Activated CD4-positive, alpha-beta T cell treated with anti-CD3 and anti-CD28 coated beads, Interleukin-2, amount 50 U/mL, for 1 hour (primary cell): ENCODE results near the gene GCKR.
"Not testable (repeated sequence)": the region's sequence is repeated elsewhere in the genome, so short reads cannot be mapped to it uniquely, and the experiment has no call there.

Source experiments
- DNase-seq: peaks from one replicate; pipeline ENCODE4 v3.0.0-alpha.2; 2020

GCKR gene

DNA sequence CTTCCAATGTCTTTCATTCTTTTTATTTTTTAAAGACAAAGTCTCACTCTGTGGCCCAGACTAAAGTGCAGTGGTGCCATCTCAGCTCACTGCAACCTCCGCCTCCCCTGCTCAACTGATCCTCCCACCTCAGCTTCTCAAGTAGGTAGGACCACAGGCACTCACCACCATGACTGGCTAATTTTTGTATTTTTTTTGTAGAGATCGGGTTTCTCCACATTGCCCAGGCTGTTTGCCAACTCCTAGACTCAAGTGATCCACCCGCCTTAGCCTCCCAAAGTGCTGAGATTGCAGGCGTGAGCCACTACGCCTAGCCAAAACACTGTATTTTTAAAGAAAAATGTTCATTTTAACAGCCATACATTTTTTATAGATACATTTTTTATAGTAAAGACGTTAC is 12.7 kb downstream of the GCKR start:
- DNase-seq = no peak

DNA sequence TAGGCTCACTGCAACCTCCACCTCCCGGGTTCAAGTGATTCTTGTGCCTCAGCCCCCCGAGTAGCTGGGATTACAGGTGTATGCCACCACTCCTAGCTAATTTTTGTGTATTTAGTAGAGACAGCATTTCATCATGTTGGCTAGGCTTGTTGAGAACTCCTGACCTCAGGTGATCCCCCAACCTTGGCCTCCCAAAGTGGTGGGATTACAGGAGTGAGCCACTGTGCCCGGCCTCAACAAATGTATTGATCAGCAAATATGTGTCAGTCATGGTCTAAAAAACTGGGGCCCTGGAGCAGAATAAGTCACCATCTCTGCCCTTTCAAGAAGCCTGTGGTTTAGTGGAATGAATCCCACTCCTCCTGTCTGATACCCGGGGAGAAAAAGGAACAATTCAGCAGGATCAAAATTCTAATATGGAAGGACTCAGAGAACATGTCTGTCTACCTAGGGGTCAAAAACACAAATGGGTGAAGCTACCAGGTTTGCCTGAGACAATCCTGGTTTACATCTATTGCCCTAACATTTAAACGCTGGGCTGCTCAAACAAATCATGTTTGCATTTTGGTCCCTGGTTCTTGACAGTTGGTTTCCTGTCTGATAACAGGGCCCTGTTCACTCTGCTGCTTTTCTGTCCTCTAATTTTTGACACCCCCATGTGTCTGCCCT is 21.6 kb downstream of the GCKR start:
- DNase-seq = no peak

GRCh38 chr2:27518782-27519113 is 22.1 kb downstream of the GCKR start:
- DNase-seq = no peak

- no peak for DNase-seq
These were observed 23.7 kb downstream of the GCKR start for GRCh38 chr2:27520316-27520715.

DNA sequence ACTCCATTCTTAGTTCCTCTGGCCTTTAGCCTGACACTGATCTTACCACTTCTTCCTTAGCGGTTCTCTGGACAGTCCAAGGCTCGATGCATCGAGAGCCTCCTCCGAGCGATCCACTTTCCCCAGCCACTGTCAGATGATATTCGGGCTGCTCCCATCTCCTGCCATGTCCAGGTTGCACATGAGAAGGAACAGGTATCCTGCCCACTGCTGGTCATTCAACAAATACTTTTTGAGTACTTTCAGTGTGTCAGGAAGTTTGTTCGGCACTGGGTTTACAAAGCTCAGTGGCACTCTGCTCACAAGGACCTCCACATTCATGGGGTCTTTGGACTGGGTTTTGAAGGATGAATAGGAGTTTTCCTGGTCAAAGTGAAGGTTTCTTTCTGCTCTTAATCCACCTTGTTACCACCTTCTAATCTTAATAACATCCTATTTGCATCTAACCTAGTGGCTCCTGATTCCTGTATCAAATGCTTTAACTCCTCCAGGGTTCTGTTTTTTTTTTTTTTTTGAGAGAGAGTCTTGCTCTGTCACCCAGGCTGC is 25.8 kb downstream of the GCKR start:
- DNase-seq = no peak

- no peak for DNase-seq
These were observed 30.5 kb downstream of the GCKR start for GRCh38 chr2:27527182-27527581.

DNA sequence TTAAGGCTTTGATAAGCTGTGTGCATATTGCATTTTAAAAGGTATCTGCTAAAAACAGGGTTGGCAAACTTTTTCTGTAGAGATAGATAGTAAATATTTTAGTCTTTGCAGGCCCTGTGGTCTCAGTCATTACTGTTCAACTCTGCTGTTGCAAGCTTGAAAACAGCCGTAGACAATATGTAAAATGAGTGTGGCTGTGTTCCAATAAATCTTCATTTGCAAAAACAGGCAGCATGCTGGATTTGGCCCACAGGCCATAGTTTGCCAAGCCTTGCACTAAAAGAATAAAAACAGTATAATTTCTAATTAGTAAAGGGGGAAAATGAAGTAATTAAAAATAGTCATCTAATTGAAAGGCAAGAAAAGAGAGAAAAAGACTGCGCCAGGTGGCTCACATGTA is 35.3 kb downstream of the GCKR start:
- DNase-seq = no peak

GRCh38 chr2:27537287-27537686 is 40.6 kb downstream of the GCKR start:
- DNase-seq = no peak

GRCh38 chr2:27538839-27539450 is 42.3 kb downstream of the GCKR start:
- DNase-seq = not testable (repeated sequence)

DNA sequence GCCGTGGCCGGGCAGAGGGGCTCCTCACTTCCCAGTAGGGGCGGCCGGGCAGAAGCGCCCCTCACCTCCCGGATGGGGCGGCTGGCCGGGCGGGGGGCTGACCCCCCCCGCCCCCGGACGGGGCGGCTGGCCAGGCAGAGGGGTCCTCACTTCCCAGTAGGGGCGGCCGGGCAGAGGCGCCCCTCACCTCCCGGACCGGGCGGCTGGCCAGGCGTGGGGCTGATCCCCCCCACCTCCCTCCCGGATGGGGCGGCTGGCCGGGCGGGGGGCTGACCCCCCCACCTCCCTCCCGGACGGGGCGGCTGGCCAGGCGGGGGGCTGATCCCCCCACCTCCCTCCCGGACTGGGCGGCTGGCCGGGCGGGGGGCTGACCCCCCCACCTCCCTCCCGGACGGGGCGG is 43.0 kb downstream of the GCKR start:
- DNase-seq = not testable (repeated sequence)

DNA sequence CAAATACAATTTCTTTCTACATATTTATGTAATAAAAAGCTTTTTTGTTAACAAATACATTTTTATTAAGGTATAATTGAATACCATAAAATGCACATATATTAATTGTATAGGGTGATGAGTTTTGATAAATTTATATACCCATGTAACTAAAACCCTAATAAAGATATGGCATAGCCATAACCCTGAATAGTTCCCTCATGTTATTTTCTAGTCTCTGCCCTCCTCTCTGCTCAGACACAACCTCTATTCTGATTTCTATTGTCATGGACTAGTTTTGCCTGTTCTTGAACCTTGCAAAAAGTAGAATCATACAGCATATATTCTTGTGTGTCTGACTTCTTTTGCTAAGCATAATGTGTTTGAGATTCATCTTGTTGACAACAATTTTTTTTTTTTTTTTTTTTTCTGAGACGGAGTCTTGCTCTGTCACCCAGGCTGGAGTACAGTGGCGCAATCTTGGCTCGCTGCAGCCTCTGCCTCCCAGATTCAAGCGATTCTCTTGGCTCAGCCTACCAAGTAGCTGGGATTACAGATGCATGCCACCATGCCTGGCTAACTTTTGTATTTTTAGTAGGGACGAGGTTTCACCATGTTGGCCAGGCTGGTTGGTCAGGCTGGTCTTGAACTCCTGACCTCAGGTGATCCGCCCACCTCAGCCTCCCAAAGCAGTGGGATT is 47.6 kb downstream of the GCKR start:
- DNase-seq = no peak

DNA sequence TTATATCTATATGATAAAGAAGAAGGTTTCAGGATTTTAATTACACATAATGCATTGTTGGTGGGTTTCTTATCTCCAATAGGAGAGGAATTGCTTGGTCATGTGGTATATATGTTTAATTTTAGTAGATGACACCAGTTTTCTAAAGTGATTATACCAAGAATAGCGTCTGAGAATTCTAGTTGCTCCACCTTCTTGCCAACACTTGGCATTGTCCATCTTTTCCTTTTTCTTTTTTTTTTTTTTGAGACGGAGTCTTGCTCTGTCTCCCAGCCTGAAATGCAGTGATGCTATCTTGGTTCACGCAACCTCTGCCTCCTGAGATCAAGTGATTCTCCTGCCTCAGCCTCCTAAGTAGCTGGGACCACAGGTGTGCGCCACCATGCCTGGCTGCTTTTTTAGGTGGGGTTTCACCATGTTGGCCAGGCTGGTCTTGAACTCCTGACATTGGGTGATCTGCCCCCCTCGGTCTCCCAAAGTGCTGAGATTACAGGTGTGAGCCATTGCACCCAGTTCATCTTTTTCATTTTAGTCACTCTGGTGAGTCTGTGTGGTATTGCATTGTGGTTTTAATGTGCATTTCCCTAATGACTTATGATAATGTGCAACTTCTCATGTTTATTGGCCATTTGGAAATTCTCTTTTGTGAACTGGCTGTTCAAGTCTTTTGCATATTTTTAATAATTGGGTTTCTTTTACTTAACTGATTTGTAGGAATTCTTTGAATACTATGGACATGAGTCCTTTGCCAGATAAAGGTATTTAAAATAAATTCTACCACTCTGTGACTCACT is 48.9 kb downstream of the GCKR start:
- no peak for DNase-seq

DNA sequence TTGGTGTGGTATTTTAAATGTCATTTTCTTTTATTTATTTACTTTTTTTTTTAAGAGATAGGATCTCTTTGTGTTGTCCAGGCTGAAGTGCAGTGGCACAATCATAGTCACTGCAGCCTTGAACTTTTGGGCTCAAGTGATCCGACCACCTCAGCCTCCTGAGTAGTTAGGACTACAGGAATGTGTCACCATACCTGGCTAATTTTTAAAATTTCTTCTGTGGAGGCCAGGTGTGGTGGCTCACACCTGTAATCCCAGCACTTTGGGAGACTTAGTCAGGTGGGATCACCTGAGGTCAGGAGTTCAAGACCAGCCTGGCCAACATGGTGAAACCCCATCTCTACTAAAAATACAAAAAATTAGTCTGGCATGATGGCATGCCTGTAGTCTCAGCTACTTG is 52.7 kb downstream of the GCKR start:
- DNase-seq = no peak

GRCh38 chr2:27551514-27551913 is 54.9 kb downstream of the GCKR start:
- no peak for DNase-seq

DNA sequence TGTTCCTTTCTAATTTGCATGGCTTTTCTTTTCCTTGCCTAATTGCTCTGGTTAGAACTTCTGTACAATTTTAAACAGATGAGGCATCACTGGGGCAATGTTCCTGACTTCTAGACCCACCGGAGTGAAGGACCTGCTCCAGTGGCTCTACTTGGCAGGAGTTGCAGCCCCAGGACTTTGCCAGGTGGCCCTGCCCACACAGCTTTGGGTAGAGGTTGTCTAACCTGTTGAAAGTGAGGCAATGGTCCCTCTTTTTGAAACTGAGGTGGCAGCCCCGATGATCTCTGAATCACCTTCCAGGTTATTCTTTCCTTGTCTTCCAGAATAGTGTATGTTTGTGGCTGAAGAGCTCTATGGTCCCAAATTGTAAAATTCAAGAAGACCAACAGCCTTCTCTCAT is 56.3 kb downstream of the GCKR start:
- DNase-seq = no peak

DNA sequence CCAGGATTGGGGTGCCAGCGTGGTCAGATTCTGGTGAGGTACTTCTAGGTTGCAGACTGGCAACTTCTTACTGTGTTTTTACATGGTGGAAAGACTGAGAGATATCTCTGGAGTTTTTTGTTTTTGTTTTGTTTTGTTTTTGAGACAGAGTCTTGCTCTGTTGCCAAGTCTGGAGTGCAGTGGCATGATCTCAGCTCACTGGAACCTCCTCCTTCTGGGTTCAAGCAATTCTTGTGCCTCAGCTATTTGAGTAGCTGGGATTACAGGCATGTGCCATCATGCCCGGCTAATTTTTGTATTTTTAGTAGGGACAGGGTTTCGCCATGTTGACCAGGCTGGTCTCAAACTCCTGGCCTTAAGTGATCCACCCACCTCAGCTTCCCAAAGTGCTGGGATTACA is 57.8 kb downstream of the GCKR start:
- DNase-seq = not testable (repeated sequence)

- DNase-seq = no peak
These were observed 62.6 kb downstream of the GCKR start for GRCh38 chr2:27559228-27559627.

DNA sequence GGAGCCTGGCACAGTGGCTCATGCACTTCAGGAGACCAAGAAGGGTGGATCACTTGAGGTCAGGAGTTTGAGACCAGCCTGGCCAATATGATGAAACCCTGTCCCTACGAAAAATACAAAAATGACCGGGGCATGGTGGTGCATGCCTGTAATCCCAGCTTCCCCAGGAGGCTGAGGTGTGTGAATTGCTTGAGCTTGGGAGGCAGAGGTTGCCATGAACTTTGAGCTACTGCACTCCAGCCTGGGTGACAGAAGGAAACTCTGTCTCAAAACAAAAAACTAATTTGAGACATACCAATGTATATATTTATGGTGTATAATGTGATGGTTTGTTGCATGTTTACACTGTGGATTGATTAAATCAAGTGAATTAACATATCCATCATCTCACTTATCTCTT is 64.4 kb downstream of the GCKR start:
- no peak for DNase-seq

DNA sequence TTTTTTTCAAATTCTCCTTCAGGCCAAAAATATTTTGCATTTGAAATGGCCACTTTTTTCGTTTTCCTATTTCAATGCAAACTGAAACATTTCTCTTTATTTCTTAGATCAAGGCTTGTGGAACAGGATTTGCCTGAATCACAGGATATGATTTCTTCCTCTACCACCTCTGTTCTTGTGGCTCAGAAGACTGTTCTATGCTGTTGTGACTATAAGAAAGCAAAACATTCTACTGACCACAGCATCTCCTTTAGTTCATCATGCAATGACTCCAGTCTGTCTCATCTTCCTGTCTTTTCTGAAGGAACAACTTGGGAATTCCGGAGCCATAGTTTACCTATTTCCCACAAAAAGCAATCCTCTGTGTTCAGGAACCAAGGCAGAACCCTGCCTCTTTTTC is 70.0 kb downstream of the GCKR start:
- DNase-seq = no peak

GRCh38 chr2:27569398-27569797 is 72.8 kb downstream of the GCKR start:
- no peak for DNase-seq

DNA sequence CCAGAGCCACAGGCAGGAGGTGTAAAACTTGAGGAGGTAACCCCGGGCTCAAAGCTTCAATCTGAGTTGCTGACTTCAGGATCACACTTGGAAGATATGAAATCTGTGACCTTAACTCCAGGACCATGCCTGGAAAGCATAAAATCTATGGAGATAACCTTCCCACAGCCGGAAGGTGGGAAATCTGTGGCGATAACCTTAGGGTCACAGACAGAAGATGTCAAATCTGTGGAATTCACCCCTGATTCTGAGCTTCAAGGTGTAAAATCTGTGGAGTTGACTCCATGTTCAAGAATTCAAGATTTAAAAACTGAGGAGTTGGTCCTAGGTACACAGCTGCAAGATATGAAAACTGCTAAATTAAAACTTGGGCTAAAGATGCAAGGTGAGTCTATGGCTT is 74.6 kb downstream of the GCKR start:
- DNase-seq = no peak

DNA sequence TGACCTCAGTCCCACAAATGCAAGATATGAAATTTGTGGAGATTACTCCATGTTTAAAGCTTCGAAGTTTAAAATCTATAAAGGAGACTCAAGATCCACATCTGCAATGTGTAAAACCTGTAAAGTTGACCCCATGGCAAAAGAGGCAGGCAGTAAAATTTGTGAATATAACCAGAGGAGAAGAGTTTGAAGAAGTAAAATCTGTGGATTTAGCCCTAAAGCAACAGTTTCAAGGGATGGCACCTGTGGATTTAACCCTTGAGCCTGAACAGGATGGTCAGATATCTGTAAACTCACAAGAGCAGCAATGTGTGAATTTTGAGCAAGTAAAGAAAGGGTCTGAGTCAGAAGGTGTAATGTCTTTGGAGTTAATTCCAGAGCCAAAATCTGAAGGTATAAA is 75.0 kb downstream of the GCKR start:
- no peak for DNase-seq

- no peak for DNase-seq
These were observed 75.8 kb downstream of the GCKR start for GRCh38 chr2:27572439-27572838.

DNA sequence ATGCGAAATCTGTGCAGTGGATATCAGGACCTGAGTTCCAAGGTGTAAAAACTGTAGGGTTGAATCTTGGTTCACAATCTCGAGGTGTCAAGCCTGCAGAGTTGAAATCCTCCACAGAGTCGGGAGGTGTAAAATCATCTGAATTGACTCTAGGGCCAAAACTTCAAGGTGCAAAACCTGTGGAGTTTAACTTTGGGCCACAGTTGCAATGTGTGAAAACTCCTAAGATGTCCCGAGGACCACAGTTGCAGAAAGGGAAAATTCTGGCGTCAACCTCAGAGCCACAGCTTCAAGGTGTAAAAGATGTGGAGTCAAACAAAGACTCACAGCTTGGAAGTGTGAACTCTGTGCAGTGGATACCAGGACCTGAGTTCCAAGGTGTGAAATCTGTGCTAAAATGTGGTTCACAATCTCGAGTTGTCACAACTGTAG is 76.4 kb downstream of the GCKR start:
- no peak for DNase-seq
